Right lobe of liver (tissue), 4 donors: ENCODE data around the gene SPTBN1.

ENCODE experiments used
- CTCF ChIP-seq, 4 donors: fragments of 200-600 bp in 3 of 4; fragments of 450-650 bp in 1 of 4; IDR thresholded peaks; one replicate each; pipeline versions ENCODE4 v1.5.1 to v1.8.0; 2016 to 2022; ENCODE audit warnings: antibody characterized with exemption in 4 of 4, mild to moderate bottlenecking in 2 of 4
- POLR2A ChIP-seq: fragments of 450-650 bp; IDR thresholded peaks from one replicate; pipeline ENCODE4 v1.6.1; 2017; ENCODE audit warnings: antibody characterized with exemption, mild to moderate bottlenecking
- donor health status: DM: no; HTN: no; CAD: no.
- donor health status: DM: no; HTN: no; CAD: no.
- donor health status: DM: no; HTN: yes; CAD: no.

GRCh38 chr2:54604871-54605270, 148.7 kb downstream of the SPTBN1 start:
- no peak for TF ChIP-seq CTCF (IDR thresholded peaks at IDR 0.05)
- no peak for TF ChIP-seq POLR2A
